ENCODE data around the gene KRTDAP. TPM values are rescaled to one million over a fixed set of nuclear protein-coding genes. Genes with fewer than 3 reads are reported as not detected.

The KRTDAP gene
- total RNA-seq, 1 donor from 2014 or later, result not detected

DNA sequence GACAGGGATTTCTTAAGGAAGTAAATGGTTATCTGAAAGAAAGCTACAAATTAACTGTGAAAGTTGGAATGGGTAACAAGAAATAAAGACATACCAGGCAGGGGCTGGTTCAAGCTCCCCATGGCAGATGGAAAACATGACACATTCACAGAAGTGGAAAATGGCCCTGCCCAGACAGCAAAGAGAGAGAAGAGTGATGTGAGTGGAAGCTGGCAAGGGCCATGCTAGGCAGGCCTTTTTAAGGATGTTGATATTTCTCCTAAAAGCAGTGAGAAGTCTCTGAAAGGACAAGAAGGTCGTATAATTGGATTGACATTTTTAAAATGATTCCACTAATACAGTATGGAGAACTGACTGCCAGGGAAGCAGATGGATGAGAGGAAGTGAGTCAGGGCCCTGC, 45.5 kb downstream of the KRTDAP start:
- no peak for DNase-seq (ENCODE audit: low spot score)
- Mint-ChIP-seq H3K4me1 (ENCODE audit: low read depth) (no peaks in the 10 kb centered on the region), H3K27me3 (ENCODE audit: low read depth) (peaks cover 39% of the 10 kb centered on the region), H3K27ac (ENCODE audit: unreplicated experiment) (no peak overlapping the region), H3K9me3 (ENCODE audit: low read depth) (no peaks in the 10 kb centered on the region), H3K4me3 (ENCODE audit: unreplicated experiment) (no peak overlapping the region), H3K36me3 (ENCODE audit: low read depth) (no peaks in the 10 kb centered on the region)
- TF ChIP-seq, protein P1, sequence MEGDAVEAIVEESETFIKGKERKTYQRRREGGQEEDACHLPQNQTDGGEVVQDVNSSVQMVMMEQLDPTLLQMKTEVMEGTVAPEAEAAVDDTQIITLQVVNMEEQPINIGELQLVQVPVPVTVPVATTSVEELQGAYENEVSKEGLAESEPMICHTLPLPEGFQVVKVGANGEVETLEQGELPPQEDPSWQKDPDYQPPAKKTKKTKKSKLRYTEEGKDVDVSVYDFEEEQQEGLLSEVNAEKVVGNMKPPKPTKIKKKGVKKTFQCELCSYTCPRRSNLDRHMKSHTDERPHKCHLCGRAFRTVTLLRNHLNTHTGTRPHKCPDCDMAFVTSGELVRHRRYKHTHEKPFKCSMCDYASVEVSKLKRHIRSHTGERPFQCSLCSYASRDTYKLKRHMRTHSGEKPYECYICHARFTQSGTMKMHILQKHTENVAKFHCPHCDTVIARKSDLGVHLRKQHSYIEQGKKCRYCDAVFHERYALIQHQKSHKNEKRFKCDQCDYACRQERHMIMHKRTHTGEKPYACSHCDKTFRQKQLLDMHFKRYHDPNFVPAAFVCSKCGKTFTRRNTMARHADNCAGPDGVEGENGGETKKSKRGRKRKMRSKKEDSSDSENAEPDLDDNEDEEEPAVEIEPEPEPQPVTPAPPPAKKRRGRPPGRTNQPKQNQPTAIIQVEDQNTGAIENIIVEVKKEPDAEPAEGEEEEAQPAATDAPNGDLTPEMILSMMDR (IDR thresholded peaks at IDR 0.05), result no peak

DNA sequence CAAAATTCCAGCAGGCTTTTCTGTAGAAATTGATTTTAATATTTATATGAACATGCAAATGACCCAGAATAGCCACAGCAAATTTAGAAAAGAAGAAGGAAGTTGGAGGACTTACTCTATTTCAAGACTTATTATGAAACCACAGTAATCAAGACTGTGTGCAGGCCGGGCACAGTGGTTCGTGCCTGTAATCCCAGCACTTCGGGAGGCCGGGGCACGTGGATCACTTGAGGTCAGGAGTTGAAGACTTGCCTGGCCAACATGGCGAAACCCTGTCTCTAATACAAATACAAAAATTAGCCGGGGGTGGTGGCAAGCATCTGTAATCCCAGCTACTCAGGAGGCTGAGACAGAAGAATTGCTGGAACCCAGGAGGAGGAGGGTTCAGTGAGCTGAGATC, 48.2 kb downstream of the KRTDAP start:
- Mint-ChIP-seq H3K36me3 (ENCODE audit: low read depth) (no peaks in the 10 kb centered on the region), H3K9me3 (ENCODE audit: low read depth) (no peaks in the 10 kb centered on the region), H3K27me3 (ENCODE audit: low read depth) (peaks cover 32% of the 10 kb centered on the region), H3K4me3 (ENCODE audit: unreplicated experiment) (no peak overlapping the region), H3K27ac (ENCODE audit: unreplicated experiment) (no peak overlapping the region), H3K4me1 (ENCODE audit: low read depth) (no peaks in the 10 kb centered on the region)
- DNase-seq (ENCODE audit: low spot score), result no peak
- TF ChIP-seq, protein P1 (IDR thresholded peaks at IDR 0.05), result no peak

DNA sequence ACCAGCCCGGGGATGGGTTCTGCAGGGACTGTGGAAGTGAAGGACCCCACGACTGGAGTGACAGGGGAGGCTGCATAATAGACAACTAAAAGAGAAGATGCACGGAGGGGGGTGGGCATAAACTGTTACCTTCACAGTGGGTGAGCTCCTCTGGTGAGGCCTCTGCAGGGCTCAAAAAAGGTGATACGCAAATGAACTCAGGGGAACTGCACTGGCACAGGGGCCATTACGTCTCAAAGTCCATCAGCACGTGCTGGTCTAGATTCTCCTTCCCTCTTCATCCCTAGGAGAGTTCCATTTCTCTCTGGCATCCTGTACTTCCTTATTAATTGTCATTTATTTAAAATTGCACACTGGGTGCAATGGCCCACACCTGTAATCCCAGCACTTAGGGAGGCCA, 50.3 kb downstream of the KRTDAP start:
- no peak overlapping the region for H3K27ac Mint-ChIP-seq (ENCODE audit: unreplicated experiment)
- H3K4me3 Mint-ChIP-seq (ENCODE audit: unreplicated experiment), result no peak overlapping the region
- no peak for DNase-seq (ENCODE audit: low spot score)
- no peaks in the 10 kb centered on the region for H3K36me3 Mint-ChIP-seq (ENCODE audit: low read depth)
- peaks cover 9% of the 10 kb centered on the region for H3K4me1 Mint-ChIP-seq (ENCODE audit: low read depth)
- H3K9me3 Mint-ChIP-seq (ENCODE audit: low read depth), result no peaks in the 10 kb centered on the region
- TF ChIP-seq, protein P1 (IDR thresholded peaks at IDR 0.05), result no peak
- peaks cover 24% of the 10 kb centered on the region for H3K27me3 Mint-ChIP-seq (ENCODE audit: low read depth)

DNA sequence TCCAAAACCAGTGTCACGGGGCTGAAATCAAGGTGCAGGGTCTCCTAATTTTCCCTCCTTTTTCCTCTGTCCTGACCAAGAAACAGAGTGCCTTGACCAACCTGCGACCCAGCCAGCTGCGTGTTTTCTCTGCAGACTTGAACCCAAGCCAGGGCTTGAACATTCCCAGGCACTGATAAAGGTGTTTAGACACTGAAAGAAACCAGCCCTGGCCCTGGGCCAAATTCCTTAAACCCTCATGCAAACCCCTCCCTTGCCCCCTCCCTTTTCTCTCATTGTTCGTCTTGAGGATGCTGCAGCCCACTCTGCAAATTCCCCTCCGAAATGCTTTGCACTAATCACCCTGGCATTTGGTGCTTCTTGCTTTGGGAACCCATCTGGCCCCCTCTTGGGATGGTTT, 51.7 kb downstream of the KRTDAP start:
- H3K27me3 Mint-ChIP-seq (ENCODE audit: low read depth), result peaks cover 25% of the 10 kb centered on the region
- no peak for DNase-seq (ENCODE audit: low spot score)

DNA sequence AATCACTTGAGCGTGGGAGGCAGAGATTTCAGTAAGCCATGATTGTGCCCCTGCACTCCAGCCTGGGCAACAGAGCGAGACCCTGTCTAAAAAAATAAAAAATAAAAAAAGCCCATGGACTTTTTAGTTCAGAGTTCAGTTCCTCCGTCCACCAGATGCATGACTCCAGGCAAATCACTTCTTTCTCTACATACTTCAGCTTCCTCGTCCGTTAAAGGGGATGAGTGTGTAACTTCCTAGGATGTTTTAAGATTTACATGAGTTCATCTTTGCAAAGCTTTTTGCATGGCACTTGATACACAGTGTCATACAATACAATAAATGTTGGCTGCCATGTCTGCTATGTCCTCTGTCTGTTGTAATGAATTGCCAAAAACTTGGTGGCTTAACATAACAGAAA, 52.2 kb downstream of the KRTDAP start:
- peaks cover 28% of the 10 kb centered on the region for H3K27me3 Mint-ChIP-seq (ENCODE audit: low read depth)
- no peaks in the 10 kb centered on the region for H3K9me3 Mint-ChIP-seq (ENCODE audit: low read depth)
- H3K36me3 Mint-ChIP-seq (ENCODE audit: low read depth), result no peaks in the 10 kb centered on the region
- TF ChIP-seq, protein P1 (IDR thresholded peaks at IDR 0.05), result no peak
- H3K4me1 Mint-ChIP-seq (ENCODE audit: low read depth), result peaks cover 9% of the 10 kb centered on the region
- DNase-seq (ENCODE audit: low spot score), result no peak
- no peak overlapping the region for H3K4me3 Mint-ChIP-seq (ENCODE audit: unreplicated experiment)
- no peak overlapping the region for H3K27ac Mint-ChIP-seq (ENCODE audit: unreplicated experiment)

More for the DNA sequence above, 51.7 kb downstream of the KRTDAP start:
- no peak overlapping the region for H3K27ac Mint-ChIP-seq (ENCODE audit: unreplicated experiment)
- peaks cover 9% of the 10 kb centered on the region for H3K4me1 Mint-ChIP-seq (ENCODE audit: low read depth)
- no peaks in the 10 kb centered on the region for H3K36me3 Mint-ChIP-seq (ENCODE audit: low read depth)
- TF ChIP-seq, protein P1 (IDR thresholded peaks at IDR 0.05), result no peak
- no peak overlapping the region for H3K4me3 Mint-ChIP-seq (ENCODE audit: unreplicated experiment)
- H3K9me3 Mint-ChIP-seq (ENCODE audit: low read depth), result no peaks in the 10 kb centered on the region
